ENCODE results near the gene SPATA13. TPM values are rescaled to one million over a fixed set of nuclear protein-coding genes. Genes with fewer than 3 reads are reported as not detected.

The SPATA13 gene
- total and polyA plus RNA-seq, 11 donors, result 5.4 to 20.1 (median 8.6) TPM

GRCh38 chr13:24304620-24305019 is 144.1 kb downstream of the SPATA13 start:
- 56 to 80% (median 63%) methylated on average over 5 of the region's 5 CpGs for WGBS, 4 donors
- H3K36me3 ChIP-seq, result peaks cover 0 to 63% (median 38%) of the 10 kb centered on the region in 9 donors
- ATAC-seq, result no peak
- intact Hi-C loops (cut with DNase I), result loop anchor here in 1 of 10 donors (5.0 kb wide), 1 partner anchor 32 kb away; no protein-coding TSS in a partner anchor
- H3K27ac ChIP-seq, result peak overlapping the region in 8 of 12 donors; percentile 9 to 69 (median 37)
- H3K9me3 ChIP-seq, result no peaks in the 10 kb centered on the region
- peaks cover 0 to 67% (median 22%) of the 10 kb centered on the region in 12 donors for H3K4me1 ChIP-seq
- no peak overlapping the region for H3K4me3 ChIP-seq
- H3K27me3 ChIP-seq, result no peaks in the 10 kb centered on the region
- TF ChIP-seq, protein P1, sequence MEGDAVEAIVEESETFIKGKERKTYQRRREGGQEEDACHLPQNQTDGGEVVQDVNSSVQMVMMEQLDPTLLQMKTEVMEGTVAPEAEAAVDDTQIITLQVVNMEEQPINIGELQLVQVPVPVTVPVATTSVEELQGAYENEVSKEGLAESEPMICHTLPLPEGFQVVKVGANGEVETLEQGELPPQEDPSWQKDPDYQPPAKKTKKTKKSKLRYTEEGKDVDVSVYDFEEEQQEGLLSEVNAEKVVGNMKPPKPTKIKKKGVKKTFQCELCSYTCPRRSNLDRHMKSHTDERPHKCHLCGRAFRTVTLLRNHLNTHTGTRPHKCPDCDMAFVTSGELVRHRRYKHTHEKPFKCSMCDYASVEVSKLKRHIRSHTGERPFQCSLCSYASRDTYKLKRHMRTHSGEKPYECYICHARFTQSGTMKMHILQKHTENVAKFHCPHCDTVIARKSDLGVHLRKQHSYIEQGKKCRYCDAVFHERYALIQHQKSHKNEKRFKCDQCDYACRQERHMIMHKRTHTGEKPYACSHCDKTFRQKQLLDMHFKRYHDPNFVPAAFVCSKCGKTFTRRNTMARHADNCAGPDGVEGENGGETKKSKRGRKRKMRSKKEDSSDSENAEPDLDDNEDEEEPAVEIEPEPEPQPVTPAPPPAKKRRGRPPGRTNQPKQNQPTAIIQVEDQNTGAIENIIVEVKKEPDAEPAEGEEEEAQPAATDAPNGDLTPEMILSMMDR (IDR thresholded peaks at IDR 0.05), result no peak
- no peak for TF ChIP-seq POLR2A (IDR thresholded peaks at IDR 0.05)
- DNase-seq, result no peak

DNA sequence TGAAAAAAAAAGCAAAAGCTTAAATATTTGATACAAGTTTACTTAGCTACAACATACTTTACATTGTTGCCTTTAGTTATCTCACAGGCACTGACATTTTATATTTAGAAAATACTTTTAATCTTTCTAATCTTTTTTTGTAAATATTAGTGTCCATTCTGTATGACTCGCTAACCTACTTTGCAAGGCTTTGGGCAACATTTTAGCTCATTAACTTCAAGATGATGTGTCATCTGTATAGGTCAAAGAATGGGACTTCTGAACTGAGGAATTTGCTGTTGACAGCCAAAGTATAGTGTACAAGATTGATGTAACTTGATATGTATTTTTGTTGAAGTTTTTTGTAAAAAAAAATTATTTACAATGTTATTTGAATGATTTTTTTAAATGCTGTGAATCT is 146.1 kb downstream of the SPATA13 start:
- H3K36me3 ChIP-seq, result peaks cover 0 to 43% (median 18%) of the 10 kb centered on the region in 9 donors
- intact Hi-C loops (cut with DNase I), result loop anchor here in 1 of 10 donors (5.0 kb wide), 1 partner anchor 34 kb away; no protein-coding TSS in a partner anchor
- no peaks in the 10 kb centered on the region for H3K27me3 ChIP-seq
- 90 to 95% (median 91%) methylated on average over 1 of the region's 1 CpG for WGBS, 4 donors
- no peaks in the 10 kb centered on the region for H3K9me3 ChIP-seq
- ATAC-seq, result no peak
- peak overlapping the region in 4 of 12 donors; percentile 50 to 68 (median 58) for H3K27ac ChIP-seq
- DNase-seq, result no peak
- TF ChIP-seq POLR2A (IDR thresholded peaks at IDR 0.05), result no peak
- TF ChIP-seq, protein P1 (IDR thresholded peaks at IDR 0.05), result no peak
- H3K4me1 ChIP-seq, result peaks cover 0 to 65% (median 19%) of the 10 kb centered on the region in 12 donors
- H3K4me3 ChIP-seq, result no peak overlapping the region

GRCh38 chr13:24307211-24308067 is 146.9 kb downstream of the SPATA13 start:
- Histone ChIP-seq H3K4me1 (peaks cover 0 to 64% (median 19%) of the 10 kb centered on the region in 12 donors), H3K36me3 (peaks cover 0 to 36% (median 17%) of the 10 kb centered on the region in 9 donors), H3K4me3 (no peak overlapping the region), H3K27me3 (no peaks in the 10 kb centered on the region), H3K9me3 (no peaks in the 10 kb centered on the region), H3K27ac (peak overlapping the region in 9 of 12 donors; percentile 3 to 68 (median 50))
- DNase-seq (no peak), ATAC-seq (peak in 3 of 4 donors; percentile 48 to 66 (median 61))
- intact Hi-C loops (cut with DNase I), result loop anchor here in 1 of 10 donors (5.0 kb wide), 1 partner anchor 35 kb away; no protein-coding TSS in a partner anchor
- WGBS, 4 donors, result 66 to 80% (median 73%) methylated on average over 27 of the region's 27 CpGs
- TF ChIP-seq POLR2A (IDR thresholded peaks at IDR 0.05), result no peak
- TF ChIP-seq, protein P1 (IDR thresholded peaks at IDR 0.05), result no peak

GRCh38 chr13:24308068-24308445 is 147.5 kb downstream of the SPATA13 start:
- TF ChIP-seq, protein P1 (IDR thresholded peaks at IDR 0.05), result no peak
- TF ChIP-seq POLR2A (IDR thresholded peaks at IDR 0.05), result no peak
- H3K27ac ChIP-seq, result peak overlapping the region in 7 of 12 donors; percentile 3 to 68 (median 52)
- no peaks in the 10 kb centered on the region for H3K27me3 ChIP-seq
- H3K4me3 ChIP-seq, result no peak overlapping the region
- 63 to 81% (median 67%) methylated on average over 31 to 33 of the region's 33 CpGs for WGBS, 4 donors
- peak in 3 of 4 donors; percentile 24 to 52 (median 45) for ATAC-seq
- DNase-seq, result no peak
- H3K36me3 ChIP-seq, result peaks cover 0 to 30% (median 10%) of the 10 kb centered on the region in 9 donors
- H3K9me3 ChIP-seq, result no peaks in the 10 kb centered on the region
- intact Hi-C loops (cut with DNase I), result loop anchor here in 1 of 10 donors (5.0 kb wide), 1 partner anchor 36 kb away; no protein-coding TSS in a partner anchor
- peaks cover 0 to 58% (median 19%) of the 10 kb centered on the region in 12 donors for H3K4me1 ChIP-seq
